Mucosa of stomach (tissue), 1 donor: ENCODE data around the gene STS.

Experiments used
- H3K27me3 ChIP-seq: one replicate; pipeline ENCODE4 v1.7.0; 2013; ENCODE audit warnings: mild to moderate bottlenecking, low read length; ENCODE audit not compliant: control insufficient read depth, insufficient read depth
- H3K36me3 ChIP-seq: one replicate; pipeline ENCODE4 v1.7.0; 2013; ENCODE audit warnings: low read length; ENCODE audit not compliant: control insufficient read depth, insufficient read depth
- H3K4me1 ChIP-seq: one replicate; pipeline ENCODE4 v1.7.0; 2013; ENCODE audit warnings: mild to moderate bottlenecking, low read length; ENCODE audit not compliant: control insufficient read depth, insufficient read depth
- H3K4me3 ChIP-seq: one replicate; pipeline ENCODE4 v1.7.0; 2013; ENCODE audit warnings: low read length
- H3K9ac ChIP-seq: one replicate; pipeline ENCODE4 v1.7.0; 2013; ENCODE audit warnings: mild to moderate bottlenecking, low read length, moderate library complexity
- H3K9me3 ChIP-seq: one replicate; pipeline ENCODE4 v1.7.0; 2013; ENCODE audit warnings: mild to moderate bottlenecking, low read length, moderate library complexity; ENCODE audit not compliant: control insufficient read depth
- donor health status: Pancreatic carcinoma.

Gene STS

GRCh38 chrX:7145454-7145853 lies 2.1 kb upstream of the STS start:
- H3K36me3 ChIP-seq, result no peaks in the 10 kb centered on the region
- no peak overlapping the region for H3K9ac ChIP-seq
- H3K4me1 ChIP-seq, result peaks cover 5% of the 10 kb centered on the region
- H3K9me3 ChIP-seq, result no peaks in the 10 kb centered on the region
- no peak overlapping the region for H3K4me3 ChIP-seq
- H3K27me3 ChIP-seq, result no peaks in the 10 kb centered on the region

GRCh38 chrX:7146020-7146702 lies 1.4 kb upstream of the STS start:
- Histone ChIP-seq H3K9ac (no peak overlapping the region), H3K4me1 (peaks cover 5% of the 10 kb centered on the region), H3K36me3 (no peaks in the 10 kb centered on the region), H3K9me3 (no peaks in the 10 kb centered on the region), H3K4me3 (no peak overlapping the region), H3K27me3 (no peaks in the 10 kb centered on the region)

- Histone ChIP-seq H3K27me3 (no peaks in the 10 kb centered on the region), H3K4me1 (peaks cover 5% of the 10 kb centered on the region), H3K9ac (peak overlapping the region; percentile 82), H3K36me3 (no peaks in the 10 kb centered on the region), H3K9me3 (no peaks in the 10 kb centered on the region), H3K4me3 (peak overlapping the region; percentile 71)
These were observed 654 bp upstream of the STS start for GRCh38 chrX:7146703-7147412.

- no peaks in the 10 kb centered on the region for H3K27me3 ChIP-seq
- H3K36me3 ChIP-seq, result no peaks in the 10 kb centered on the region
- H3K4me1 ChIP-seq, result peaks cover 5% of the 10 kb centered on the region
- peak within 1 kb of the TSS; percentile 82 for H3K9ac ChIP-seq
- H3K9me3 ChIP-seq, result no peaks in the 10 kb centered on the region
- peak within 1 kb of the TSS; percentile 90 for H3K4me3 ChIP-seq
These were observed 704 bp downstream of the STS start, which contains the start of gene PUDP for GRCh38 chrX:7147978-7148854. Gene PUDP (minus strand): TSS chrX:7148153. CDS start chrX:7148113, 40 bp downstream.

- H3K9ac ChIP-seq, result no peak overlapping the region
- H3K27me3 ChIP-seq, result no peaks in the 10 kb centered on the region
- H3K9me3 ChIP-seq, result no peaks in the 10 kb centered on the region
- no peaks in the 10 kb centered on the region for H3K36me3 ChIP-seq
- peaks cover 5% of the 10 kb centered on the region for H3K4me1 ChIP-seq
- H3K4me3 ChIP-seq, result no peak overlapping the region
These were observed 1.9 kb downstream of the STS start for GRCh38 chrX:7149411-7149810.

GRCh38 chrX:7153231-7153630 lies 5.7 kb downstream of the STS start:
- Histone ChIP-seq H3K36me3 (no peaks in the 10 kb centered on the region), H3K9ac (no peak overlapping the region), H3K27me3 (no peaks in the 10 kb centered on the region), H3K9me3 (no peaks in the 10 kb centered on the region), H3K4me1 (peaks cover 2% of the 10 kb centered on the region), H3K4me3 (no peak overlapping the region)

GRCh38 chrX:7154041-7154597 lies 6.6 kb downstream of the STS start:
- H3K4me3 ChIP-seq, result no peak overlapping the region

GRCh38 chrX:7155163-7155562 lies 7.7 kb downstream of the STS start:
- Histone ChIP-seq H3K4me1 (peaks cover 12% of the 10 kb centered on the region), H3K4me3 (no peak overlapping the region), H3K27me3 (no peaks in the 10 kb centered on the region), H3K36me3 (no peaks in the 10 kb centered on the region), H3K9ac (no peak overlapping the region), H3K9me3 (no peaks in the 10 kb centered on the region)

More at GRCh38 chrX:7154041-7154597, 6.6 kb downstream of the STS start:
- Histone ChIP-seq H3K4me1 (peaks cover 6% of the 10 kb centered on the region), H3K36me3 (no peaks in the 10 kb centered on the region), H3K9ac (no peak overlapping the region), H3K27me3 (no peaks in the 10 kb centered on the region), H3K9me3 (no peaks in the 10 kb centered on the region)

- no peak overlapping the region for H3K4me3 ChIP-seq
- H3K9ac ChIP-seq, result no peak overlapping the region
- no peaks in the 10 kb centered on the region for H3K9me3 ChIP-seq
- H3K36me3 ChIP-seq, result no peaks in the 10 kb centered on the region
- H3K27me3 ChIP-seq, result no peaks in the 10 kb centered on the region
- peaks cover 14% of the 10 kb centered on the region for H3K4me1 ChIP-seq
These were observed 9.4 kb downstream of the STS start for GRCh38 chrX:7156879-7157278.

- H3K27me3 ChIP-seq, result no peaks in the 10 kb centered on the region
- no peak overlapping the region for H3K9ac ChIP-seq
- no peak overlapping the region for H3K4me3 ChIP-seq
- peaks cover 16% of the 10 kb centered on the region for H3K4me1 ChIP-seq
- no peaks in the 10 kb centered on the region for H3K36me3 ChIP-seq
- no peaks in the 10 kb centered on the region for H3K9me3 ChIP-seq
These were observed 11.0 kb downstream of the STS start for GRCh38 chrX:7158468-7158990.

GRCh38 chrX:7159149-7159861 lies 11.8 kb downstream of the STS start:
- H3K9ac ChIP-seq, result no peak overlapping the region
- no peaks in the 10 kb centered on the region for H3K27me3 ChIP-seq
- no peak overlapping the region for H3K4me3 ChIP-seq
- peaks cover 16% of the 10 kb centered on the region for H3K4me1 ChIP-seq
- no peaks in the 10 kb centered on the region for H3K9me3 ChIP-seq
- H3K36me3 ChIP-seq, result no peaks in the 10 kb centered on the region
